AG08395 (cell line): ENCODE data around the gene EHD3.

Experiments
- DNase-seq: peaks from one replicate; pipeline ENCODE4 v3.0.0; 2012; ENCODE audit warnings: mixed read lengths, low spot score

Gene EHD3

GRCh38 chr2:31237348-31238017 is 3.5 kb downstream of the EHD3 start:
- DNase-seq = no peak

- DNase-seq = no peak
These were observed 4.4 kb downstream of the EHD3 start for GRCh38 chr2:31238126-31238905.

- no peak for DNase-seq
These were observed 5.1 kb downstream of the EHD3 start for GRCh38 chr2:31238906-31239592.

- DNase-seq = peak; percentile 89
These were observed 5.7 kb downstream of the EHD3 start for GRCh38 chr2:31239593-31240177.

- no peak for DNase-seq
These were observed 6.7 kb downstream of the EHD3 start for GRCh38 chr2:31240381-31241365.

GRCh38 chr2:31241625-31242270 is 7.8 kb downstream of the EHD3 start:
- no peak for DNase-seq

- DNase-seq = no peak
These were observed 9.1 kb downstream of the EHD3 start for GRCh38 chr2:31243053-31243452.

GRCh38 chr2:31244101-31244500 is 10.1 kb downstream of the EHD3 start:
- DNase-seq = no peak

GRCh38 chr2:31246184-31246852 is 12.4 kb downstream of the EHD3 start:
- DNase-seq = peak; percentile 31

- DNase-seq = no peak
These were observed 13.8 kb downstream of the EHD3 start for GRCh38 chr2:31247711-31248110.

- DNase-seq = no peak
These were observed 14.2 kb downstream of the EHD3 start for GRCh38 chr2:31248139-31248538.

- no peak for DNase-seq
These were observed 15.2 kb downstream of the EHD3 start for GRCh38 chr2:31249009-31249690.

GRCh38 chr2:31251018-31251417 is 17.1 kb downstream of the EHD3 start:
- DNase-seq = no peak

GRCh38 chr2:31251851-31252250 is 17.9 kb downstream of the EHD3 start:
- DNase-seq = no peak

GRCh38 chr2:31253356-31254131 is 19.6 kb downstream of the EHD3 start:
- DNase-seq = no peak

GRCh38 chr2:31254237-31255203 is 20.6 kb downstream of the EHD3 start:
- DNase-seq = no peak

GRCh38 chr2:31255911-31256571 is 22.1 kb downstream of the EHD3 start:
- no peak for DNase-seq
